ENCODE results near the gene ZC3H4. TPM values are rescaled to one million over a fixed set of nuclear protein-coding genes. Genes with fewer than 3 reads are reported as not detected.

Gene ZC3H4
- total RNA-seq, 1 donor = 20.4 TPM

DNA sequence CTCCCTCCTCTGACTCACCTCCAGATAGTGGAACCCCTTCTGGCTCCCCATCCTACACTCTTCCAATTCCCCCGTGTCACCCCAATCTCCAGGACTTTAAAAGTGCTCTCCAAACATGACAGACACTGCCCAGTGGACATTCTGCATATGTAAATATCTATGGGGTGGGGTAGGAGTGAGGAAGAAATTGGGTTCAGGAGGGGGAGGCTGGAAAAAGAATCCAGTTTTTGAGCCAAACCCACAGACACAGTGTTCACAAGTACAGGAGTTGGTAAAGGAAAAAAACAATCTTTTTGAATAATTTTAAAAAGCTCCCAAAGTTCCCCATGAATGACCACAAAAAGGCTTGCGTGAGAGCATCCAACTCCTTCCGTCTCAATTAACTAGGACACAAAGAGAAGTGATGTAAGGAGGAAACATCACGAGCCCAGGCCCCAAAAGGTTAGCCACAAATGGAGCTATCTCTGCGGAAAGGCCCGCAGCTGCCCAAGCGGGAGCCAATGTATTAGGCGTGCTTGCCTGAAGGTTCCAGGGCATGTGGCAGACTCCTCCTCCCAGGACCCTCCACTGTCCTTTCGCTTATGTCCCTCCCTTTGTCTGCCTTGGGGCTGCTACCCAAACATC lies 18.0 kb downstream of the ZC3H4 start:
- no peak overlapping the region for H3K4me3 ChIP-seq (ENCODE audit: low read depth, low read length)
- peak; percentile 76 for DNase-seq (ENCODE audit: low read depth)
- TF ChIP-seq, protein P1, sequence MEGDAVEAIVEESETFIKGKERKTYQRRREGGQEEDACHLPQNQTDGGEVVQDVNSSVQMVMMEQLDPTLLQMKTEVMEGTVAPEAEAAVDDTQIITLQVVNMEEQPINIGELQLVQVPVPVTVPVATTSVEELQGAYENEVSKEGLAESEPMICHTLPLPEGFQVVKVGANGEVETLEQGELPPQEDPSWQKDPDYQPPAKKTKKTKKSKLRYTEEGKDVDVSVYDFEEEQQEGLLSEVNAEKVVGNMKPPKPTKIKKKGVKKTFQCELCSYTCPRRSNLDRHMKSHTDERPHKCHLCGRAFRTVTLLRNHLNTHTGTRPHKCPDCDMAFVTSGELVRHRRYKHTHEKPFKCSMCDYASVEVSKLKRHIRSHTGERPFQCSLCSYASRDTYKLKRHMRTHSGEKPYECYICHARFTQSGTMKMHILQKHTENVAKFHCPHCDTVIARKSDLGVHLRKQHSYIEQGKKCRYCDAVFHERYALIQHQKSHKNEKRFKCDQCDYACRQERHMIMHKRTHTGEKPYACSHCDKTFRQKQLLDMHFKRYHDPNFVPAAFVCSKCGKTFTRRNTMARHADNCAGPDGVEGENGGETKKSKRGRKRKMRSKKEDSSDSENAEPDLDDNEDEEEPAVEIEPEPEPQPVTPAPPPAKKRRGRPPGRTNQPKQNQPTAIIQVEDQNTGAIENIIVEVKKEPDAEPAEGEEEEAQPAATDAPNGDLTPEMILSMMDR (IDR thresholded peaks at IDR 0.05; ENCODE audit: insufficient read depth, low read length) = no peak

GRCh38 chr19:47094557-47095475 lies 18.8 kb downstream of the ZC3H4 start:
- DNase-seq (ENCODE audit: low read depth) = no peak
- H3K4me3 ChIP-seq (ENCODE audit: low read depth, low read length) = no peak overlapping the region
- TF ChIP-seq, protein P1 (IDR thresholded peaks at IDR 0.05; ENCODE audit: insufficient read depth, low read length) = no peak

DNA sequence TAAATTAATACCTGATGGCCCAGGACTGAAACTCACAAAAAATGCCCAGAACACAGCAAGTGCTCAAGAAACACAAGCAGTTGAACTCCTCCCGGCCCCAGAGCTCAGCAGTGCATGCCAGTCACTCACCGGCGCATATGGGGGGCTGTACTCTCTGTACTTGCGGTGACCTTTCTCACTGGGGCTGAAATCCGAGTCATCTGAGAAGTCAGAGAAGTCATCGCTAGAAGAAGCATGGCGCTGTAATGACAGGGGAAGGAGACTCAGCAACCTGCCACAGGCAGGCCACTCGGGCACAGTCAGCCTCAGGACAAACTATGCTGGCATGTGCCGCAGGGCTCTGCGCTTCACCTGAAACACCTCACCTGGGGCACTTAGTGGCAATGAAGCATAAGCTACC lies 19.7 kb downstream of the ZC3H4 start:
- DNase-seq (ENCODE audit: low read depth) = no peak
- no peak overlapping the region for H3K4me3 ChIP-seq (ENCODE audit: low read depth, low read length)
- TF ChIP-seq, protein P1 (IDR thresholded peaks at IDR 0.05; ENCODE audit: insufficient read depth, low read length) = no peak

- TF ChIP-seq, protein P1 (IDR thresholded peaks at IDR 0.05; ENCODE audit: insufficient read depth, low read length) = no peak
- no peak for DNase-seq (ENCODE audit: low read depth)
- no peak overlapping the region for H3K4me3 ChIP-seq (ENCODE audit: low read depth, low read length)
These were observed 20.3 kb downstream of the ZC3H4 start for GRCh38 chr19:47093254-47093653.

DNA sequence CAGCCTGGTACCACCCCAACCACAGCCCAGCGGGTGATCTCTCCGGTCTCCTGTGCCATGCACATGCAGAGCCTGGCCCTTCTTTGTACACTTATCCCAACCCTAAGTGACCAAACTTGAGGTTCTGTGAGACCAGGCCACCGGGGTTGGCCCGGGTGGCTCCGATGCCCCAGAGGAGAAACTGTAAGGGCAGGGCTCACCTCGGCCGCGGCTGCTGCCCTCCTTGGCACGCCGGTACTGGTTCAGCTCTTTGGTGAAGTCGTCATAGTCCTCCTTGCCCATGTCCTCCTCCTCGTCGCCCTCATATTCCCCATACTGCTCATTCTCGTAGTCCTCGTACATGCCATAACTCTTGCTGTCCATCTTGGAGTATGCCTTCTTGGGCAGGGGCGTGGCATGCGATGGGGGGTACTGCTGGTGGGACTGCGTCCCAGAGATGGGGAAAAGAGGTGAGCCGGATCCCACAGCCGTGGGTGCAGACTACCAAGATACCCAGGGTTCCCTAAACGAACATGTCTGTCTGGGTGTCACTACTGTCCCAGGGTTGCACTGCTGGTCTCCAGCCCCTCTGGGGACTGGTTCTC lies 23.7 kb downstream of the ZC3H4 start:
- TF ChIP-seq, protein P1 (IDR thresholded peaks at IDR 0.05; ENCODE audit: insufficient read depth, low read length) = no peak
- no peak for DNase-seq (ENCODE audit: low read depth)

DNA sequence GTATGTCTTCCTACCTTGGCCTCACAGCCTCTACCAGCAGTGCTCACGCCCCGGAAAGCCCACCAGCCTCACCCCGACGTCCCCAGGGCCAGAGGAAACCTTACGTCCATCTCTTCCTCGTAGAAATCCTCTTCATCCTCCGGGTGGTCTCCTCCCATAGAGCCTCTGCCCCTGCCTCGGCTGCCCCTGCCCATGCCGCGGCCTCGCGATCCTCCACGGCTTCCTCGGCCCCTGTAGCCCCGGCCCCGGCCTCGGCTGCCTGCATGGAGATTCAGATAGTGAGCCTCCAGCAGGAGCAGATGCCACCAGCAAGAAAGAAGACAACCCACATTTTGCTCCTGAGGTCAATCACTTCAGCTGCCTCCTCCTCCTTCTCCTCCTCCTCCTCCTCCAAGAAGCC lies 27.3 kb downstream of the ZC3H4 start:
- DNase-seq (ENCODE audit: low read depth) = no peak
- TF ChIP-seq, protein P1 (IDR thresholded peaks at IDR 0.05; ENCODE audit: insufficient read depth, low read length) = no peak
- H3K4me3 ChIP-seq (ENCODE audit: low read depth, low read length) = no peak overlapping the region

More for the DNA sequence above, 23.7 kb downstream of the ZC3H4 start:
- H3K4me3 ChIP-seq (ENCODE audit: low read depth, low read length) = no peak overlapping the region

Measured in fibroblast of the aortic adventitia (primary cell).